HCT116 (cell line): ENCODE measurements around the gene EEFSEC. TPM values are rescaled to one million over a fixed set of nuclear protein-coding genes. Genes with fewer than 3 reads are reported as not detected.

Experiments used
- ATAC-seq: fragments of 200-7000 bp; cut with Tn5 transposase; 2 replicates; pipeline ENCODE4 v1.9.1; 2020; ENCODE audit warnings: mild to moderate bottlenecking, moderate library complexity
- BruUV-seq: library from RNA; stranded (reverse); fragments of 400-500 nt; replicated peaks from 2 replicates; lab custom pipeline; 2021; lab: Mats Ljungman, UMichigan
- CTCF ChIA-PET: fragments of 300-600 bp; sonication (Branson Sonifier 250); formaldehyde crosslinking; loops from one replicate; lab custom pipeline; 2021; ENCODE audit warnings: antibody characterized with exemption; lab: Charles Lee
- POLR2A ChIA-PET: fragments of 300-600, 350-600 bp; sonication (Branson Sonifier 250); formaldehyde crosslinking; loops from one replicate; lab custom pipeline; 2021; ENCODE audit warnings: antibody characterized with exemption; lab: Charles Lee
- RAD21 ChIA-PET, 2 experiments: fragments of 300-600 bp; sonication (Branson Sonifier 250); formaldehyde crosslinking; loops; one replicate each; lab custom pipeline; 2023; ENCODE audit warnings: low total read pairs in 2 of 2; ENCODE audit not compliant: uncharacterized antibody in 2 of 2, unreplicated experiment in 2 of 2, low non-redundant PET in 1 of 2; lab: Charles Lee
- DNase-seq: peaks from one replicate; pipeline ENCODE4 v3.0.0-alpha.2; 2010; ENCODE audit warnings: low read depth, low spot score
- H2AFZ ChIP-seq: fragments of 200-600 bp; shearing (Covaris generic), sonication (generic); 2 replicates; pipeline ENCODE4 v1.6.1; 2017; ENCODE audit warnings: low read depth, mixed run types, mixed read lengths, antibody characterized with exemption, low read length; ENCODE audit not compliant: poor library complexity, severe bottlenecking
- H3K27ac ChIP-seq: 2 replicates; pipeline ENCODE4 v1.5.1; 2012; ENCODE audit warnings: low read depth, low read length
- H3K27me3 ChIP-seq: fragments of 200-600 bp; sonication (generic); 2 replicates; pipeline ENCODE4 v1.6.1; 2016; ENCODE audit warnings: mixed run types, low read length, mixed read lengths; ENCODE audit not compliant: insufficient read depth
- H3K36me3 ChIP-seq, 2 experiments: fragments of 200-500 bp in 1 of 2; fragments of 200-600 bp in 1 of 2; sonication (Bioruptor generic) in 1 of 2; sonication (generic) in 1 of 2; 2 replicates each; pipeline versions ENCODE4 v1.5.1 to v1.6.1; 2014 to 2016; ENCODE audit warnings: low read length in 2 of 2, inconsistent platforms in 1 of 2, mixed read lengths in 1 of 2, mixed run types in 1 of 2; ENCODE audit not compliant: insufficient read depth in 2 of 2, control insufficient read depth in 1 of 2
- H3K4me1 ChIP-seq, 2 experiments: fragments of 200-600 bp in 1 of 2; sonication (generic) in 1 of 2; 2 replicates each; pipeline versions ENCODE4 v1.5.1 to v1.6.1; 2012 to 2017; ENCODE audit warnings: low read length in 2 of 2, inconsistent platforms in 1 of 2, mild to moderate bottlenecking in 1 of 2, mixed read lengths in 1 of 2, mixed run types in 1 of 2, moderate library complexity in 1 of 2; ENCODE audit not compliant: insufficient read depth in 2 of 2, control insufficient read depth in 1 of 2
- H3K4me2 ChIP-seq: fragments of 200-600 bp; sonication (generic); 2 replicates; pipeline ENCODE4 v1.6.1; 2017; ENCODE audit warnings: mixed run types, low read length, mixed read lengths
- H3K4me3 ChIP-seq, 2 experiments: fragments of 200-600 bp in 1 of 2; sonication (generic) in 1 of 2; replicated peaks in 1 of 2; 2 replicates each; pipeline ENCODE4 v1.5.1; 2011 to 2016; ENCODE audit warnings: low read length in 2 of 2, control low read depth in 1 of 2, low read depth in 1 of 2, mild to moderate bottlenecking in 1 of 2, mixed read lengths in 1 of 2, mixed run types in 1 of 2
- H3K79me2 ChIP-seq: fragments of 200-600 bp; sonication (generic); 2 replicates; pipeline ENCODE4 v1.6.1; 2017; ENCODE audit warnings: mild to moderate bottlenecking, mixed run types, low read length, moderate library complexity, mixed read lengths; ENCODE audit not compliant: insufficient read depth
- H3K9ac ChIP-seq: fragments of 200-600 bp; sonication (generic); 2 replicates; pipeline ENCODE4 v1.6.1; 2016; ENCODE audit warnings: low read length, mixed read lengths
- H3K9me2 ChIP-seq: fragments of 200-600 bp; sonication (generic), shearing (Covaris generic); 2 replicates; pipeline ENCODE4 v1.6.1; 2017; ENCODE audit warnings: mixed run types, mild to moderate bottlenecking, moderate library complexity; ENCODE audit not compliant: insufficient read depth
- H3K9me3 ChIP-seq, 2 experiments: fragments of 200-500 bp in 1 of 2; fragments of 200-600 bp in 1 of 2; sonication (Bioruptor generic) in 1 of 2; sonication (generic) in 1 of 2; 2 replicates each; pipeline ENCODE4 v1.6.1; 2014 to 2017; ENCODE audit warnings: low read length in 2 of 2, mixed read lengths in 2 of 2, inconsistent platforms in 1 of 2, low read depth in 1 of 2, mild to moderate bottlenecking in 1 of 2, mixed run types in 1 of 2, moderate library complexity in 1 of 2; ENCODE audit not compliant: control insufficient read depth in 1 of 2, insufficient read depth in 1 of 2
- H4K20me1 ChIP-seq: fragments of 200-600 bp; sonication (generic), shearing (Covaris generic); 2 replicates; pipeline ENCODE4 v1.6.1; 2017; ENCODE audit warnings: mixed run types, mild to moderate bottlenecking, moderate library complexity; ENCODE audit not compliant: insufficient read depth
- CBX3 ChIP-seq: IDR thresholded peaks from 2 replicates; pipeline ENCODE4 v1.6.1; 2012; ENCODE audit warnings: low read depth
- CEBPB ChIP-seq: IDR thresholded peaks from 2 replicates; pipeline ENCODE4 v1.6.1; 2012; ENCODE audit warnings: low read depth
- EGR1 ChIP-seq: IDR thresholded peaks from 2 replicates; pipeline ENCODE4 v1.6.1; 2012; ENCODE audit warnings: low read depth
- EZH2 ChIP-seq: fragments of 200-600 bp; sonication (generic); IDR thresholded peaks from 2 replicates; pipeline ENCODE4 v1.6.1; 2017; ENCODE audit warnings: antibody characterized with exemption, mixed run types
- MAX ChIP-seq: IDR thresholded peaks from 2 replicates; pipeline ENCODE4 v1.6.1; 2012
- POLR2A ChIP-seq: IDR thresholded peaks from 2 replicates; pipeline ENCODE4 v1.7.0; 2011; ENCODE audit warnings: borderline replicate concordance; ENCODE audit not compliant: insufficient read depth, insufficient read length; ENCODE audit errors: extremely low read depth
- POLR2AphosphoS5 ChIP-seq: IDR thresholded peaks from 2 replicates; pipeline ENCODE4 v1.6.1; 2011; ENCODE audit warnings: mild to moderate bottlenecking, low read depth, low read length, moderate library complexity
- RAD21 ChIP-seq: IDR thresholded peaks from 2 replicates; pipeline ENCODE4 v1.6.1; 2012; ENCODE audit warnings: low read depth, mild to moderate bottlenecking
- REST ChIP-seq: IDR thresholded peaks from 2 replicates; pipeline ENCODE4 v1.6.1; 2012; ENCODE audit warnings: low read depth
- SIN3A ChIP-seq: IDR thresholded peaks from 2 replicates; pipeline ENCODE4 v1.6.1; 2012; ENCODE audit warnings: low read depth
- SRF ChIP-seq: IDR thresholded peaks from 2 replicates; pipeline ENCODE4 v1.6.1; 2012; ENCODE audit warnings: low read depth
- TCF7L2 ChIP-seq: IDR thresholded peaks from 2 replicates; pipeline ENCODE4 v1.7.0; 2011; ENCODE audit warnings: borderline replicate concordance, inconsistent platforms; ENCODE audit not compliant: insufficient read depth, insufficient read length; ENCODE audit errors: extremely low read depth
- intact Hi-C: fragments of 100-400 bp; cut with micrococcal nuclease; formaldehyde crosslinking; loops from 2 replicates; pipeline ENCODE4 v1.10.0; 2022
- total RNA-seq: library from RNA; stranded (reverse); gene quantifications from one replicate; pipeline ENCODE4 v1.2.1, GENCODE V29; 2021; ENCODE audit not compliant: unreplicated experiment
- TF ChIP-seq, protein P1 (sequence below): IDR thresholded peaks from 2 replicates; pipeline ENCODE4 v1.6.1; 2012

The EEFSEC gene
- total RNA-seq, 1 experiment from 2014 or later: 16.1 TPM

DNA sequence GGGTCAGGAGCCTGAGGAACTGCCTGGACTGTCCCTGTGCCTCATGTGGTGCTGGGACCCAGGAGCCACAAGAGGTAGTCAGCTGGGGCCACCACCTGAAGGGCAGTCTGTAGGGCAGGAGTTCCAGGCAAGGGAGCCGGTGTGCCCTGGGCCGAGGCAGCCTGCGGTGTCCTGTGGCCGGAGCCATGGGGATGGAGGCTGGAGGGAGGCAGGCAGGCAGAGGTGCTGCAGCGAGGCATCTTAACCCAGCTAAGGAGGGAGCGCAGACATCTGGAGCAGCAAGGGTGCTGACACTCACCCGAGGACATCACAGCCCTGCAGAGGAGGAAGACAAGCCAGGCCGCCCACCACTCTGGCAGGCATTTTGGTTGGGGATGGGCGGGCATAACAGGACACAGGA lies 235.7 kb downstream of the EEFSEC start:
- TF ChIP-seq RAD21: no peak
- TF ChIP-seq EGR1: no peak
- no peak for TF ChIP-seq CBX3
- no peak for TF ChIP-seq EZH2
- TF ChIP-seq POLR2A: no peak
- no peak for TF ChIP-seq MAX
- no peak for TF ChIP-seq TCF7L2
- POLR2A ChIA-PET: no interaction called here
- Histone ChIP-seq H3K4me1 (peaks cover 4% of the 10 kb centered on the region in 2 experiments), H3K27ac (no peak overlapping the region), H2AFZ (no peak overlapping the region), H3K9me3 (no peaks in the 10 kb centered on the region), H3K4me2 (no peak overlapping the region), H3K4me3 (no peak overlapping the region), H3K79me2 (no peaks in the 10 kb centered on the region), H3K36me3 (no peaks in the 10 kb centered on the region), H3K9me2 (no peaks in the 10 kb centered on the region), H3K9ac (no peak overlapping the region), H3K27me3 (no peaks in the 10 kb centered on the region), H4K20me1 (no peaks in the 10 kb centered on the region)
- no TSS peak for BruUV-seq
- intact Hi-C loops: no loop called here
- DNase-seq (no peak), ATAC-seq (no peak)
- RAD21 ChIA-PET: no interaction called here
- CTCF ChIA-PET: no interaction called here

- no peak for TF ChIP-seq POLR2AphosphoS5
- no peak for TF ChIP-seq POLR2A
- TF ChIP-seq SIN3A: no peak
- TF ChIP-seq EZH2: no peak
- TF ChIP-seq CEBPB: no peak
- no peak for TF ChIP-seq REST
- no peak for TF ChIP-seq RAD21
- TF ChIP-seq, protein P1, sequence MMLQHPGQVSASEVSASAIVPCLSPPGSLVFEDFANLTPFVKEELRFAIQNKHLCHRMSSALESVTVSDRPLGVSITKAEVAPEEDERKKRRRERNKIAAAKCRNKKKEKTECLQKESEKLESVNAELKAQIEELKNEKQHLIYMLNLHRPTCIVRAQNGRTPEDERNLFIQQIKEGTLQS: no peak
- TF ChIP-seq SRF: no peak
- TF ChIP-seq, all 23 proteins: peak for 0
- Histone ChIP-seq H3K36me3 (no peaks in the 10 kb centered on the region), H3K9me2 (no peaks in the 10 kb centered on the region), H3K9ac (no peak overlapping the region), H3K27me3 (no peaks in the 10 kb centered on the region), H3K79me2 (no peaks in the 10 kb centered on the region), H3K27ac (no peak overlapping the region), H2AFZ (no peak overlapping the region), H4K20me1 (no peaks in the 10 kb centered on the region), H3K9me3 (no peaks in the 10 kb centered on the region), H3K4me2 (no peak overlapping the region), H3K4me3 (no peak overlapping the region), H3K4me1 (peaks cover 0 to 6% of the 10 kb centered on the region in 2 experiments; a peak in 2 of 4 replicates)
- ChIA-PET POLR2A (no interaction called here), RAD21 (no interaction called here), CTCF (no interaction called here)
- no peak for DNase-seq
- intact Hi-C loops: no loop called here
- no TSS peak for BruUV-seq
- no peak for ATAC-seq
These were observed 237.6 kb downstream of the EEFSEC start for GRCh38 chr3:128390867-128391266.
